ENCODE measurements around the gene GAL3ST3. TPM values are rescaled to one million over a fixed set of nuclear protein-coding genes. Genes with fewer than 3 reads are reported as not detected.
A peak's percentile ranks its signal among the peaks of the same experiment; 100 is the strongest.

Gene GAL3ST3
- total RNA-seq, 3 donors from 2014 or later = not detected

- no peaks in the 10 kb centered on the region for H3K9me3 ChIP-seq
- no peak overlapping the region for H3K4me3 ChIP-seq
- intact Hi-C loops (cut with DNase I, micrococcal nuclease) = no loop called here
- DNase-seq = no peak
- ATAC-seq = no peak
- peaks cover 21% of the 10 kb centered on the region for H3K4me1 ChIP-seq (ENCODE audit: low read depth)
- TF ChIP-seq CTCF (IDR thresholded peaks at IDR 0.05) = no peak
- peaks cover 8% of the 10 kb centered on the region for H3K36me3 ChIP-seq (ENCODE audit: low read depth)
These were observed 2.4 kb upstream of the GAL3ST3 start for GRCh38 chr11:66051371-66051765.

GRCh38 chr11:66050581-66051231 is 1.7 kb upstream of the GAL3ST3 start:
- intact Hi-C loops (cut with DNase I, micrococcal nuclease) = no loop called here
- no peak for TF ChIP-seq CTCF (IDR thresholded peaks at IDR 0.05)
- H3K9me3 ChIP-seq = no peaks in the 10 kb centered on the region
- no peak overlapping the region for H3K4me3 ChIP-seq
- H3K4me1 ChIP-seq (ENCODE audit: low read depth) = peaks cover 21% of the 10 kb centered on the region
- no peak for DNase-seq
- peaks cover 8% of the 10 kb centered on the region for H3K36me3 ChIP-seq (ENCODE audit: low read depth)
- no peak for ATAC-seq

GRCh38 chr11:66047541-66048365 is 1.2 kb downstream of the GAL3ST3 start:
- H3K36me3 ChIP-seq (ENCODE audit: low read depth) = no peaks in the 10 kb centered on the region
- ATAC-seq (no peak), DNase-seq (no peak)
- no peak for TF ChIP-seq CTCF (IDR thresholded peaks at IDR 0.05)
- no peak overlapping the region for H3K4me3 ChIP-seq
- no peaks in the 10 kb centered on the region for H3K9me3 ChIP-seq
- intact Hi-C loops (cut with DNase I, micrococcal nuclease) = no loop called here
- H3K4me1 ChIP-seq (ENCODE audit: low read depth) = peaks cover 11% of the 10 kb centered on the region

- Histone ChIP-seq H3K4me3 (no peak overlapping the region), H3K9me3 (no peaks in the 10 kb centered on the region), H3K4me1 (ENCODE audit: low read depth) (peaks cover 11% of the 10 kb centered on the region), H3K36me3 (ENCODE audit: low read depth) (no peaks in the 10 kb centered on the region)
- no peak for ATAC-seq
- intact Hi-C loops (cut with DNase I, micrococcal nuclease) = no loop called here
- DNase-seq = no peak
- no peak for TF ChIP-seq CTCF (IDR thresholded peaks at IDR 0.05)
These were observed 2.1 kb downstream of the GAL3ST3 start for GRCh38 chr11:66046901-66047300.

GRCh38 chr11:66045177-66045639 is 3.8 kb downstream of the GAL3ST3 start:
- TF ChIP-seq CTCF (IDR thresholded peaks at IDR 0.05) = peak; percentile 79
- intact Hi-C loops (cut with DNase I, micrococcal nuclease) = no loop called here
- Histone ChIP-seq H3K4me3 (no peak overlapping the region), H3K9me3 (no peaks in the 10 kb centered on the region), H3K36me3 (ENCODE audit: low read depth) (no peaks in the 10 kb centered on the region), H3K4me1 (ENCODE audit: low read depth) (no peaks in the 10 kb centered on the region)
- DNase-seq = peak; percentile 76 to 80 (median 79)
- ATAC-seq = peak; percentile 91

All from mucosa of descending colon (tissue), 3 donors.